DND-41 (cell line): ENCODE results near the gene CKB.

Experiments
- ATAC-seq: fragments of 200-7000 bp; cut with Tn5 transposase; 3 replicates; pipeline ENCODE4 v1.9.1; 2021; ENCODE audit warnings: low read depth; ENCODE audit not compliant: insufficient read depth
- DNase-seq: peaks from one replicate; pipeline ENCODE4 v3.0.0-alpha.2; 2020
- H2AFZ ChIP-seq: 2 replicates; pipeline ENCODE4 v1.6.0; 2012; ENCODE audit warnings: low read depth, low read length
- H3K27ac ChIP-seq: 2 replicates; pipeline ENCODE4 v1.5.1; 2012; ENCODE audit warnings: low read length, inconsistent platforms
- H3K27me3 ChIP-seq: fragments of 200-600 bp; sonication (generic); 2 replicates; pipeline ENCODE4 v1.6.0; 2012; ENCODE audit warnings: low read length, mild to moderate bottlenecking, inconsistent platforms; ENCODE audit not compliant: insufficient read depth, poor library complexity
- H3K36me3 ChIP-seq: 2 replicates; pipeline ENCODE4 v1.5.1; 2012; ENCODE audit warnings: low read length, inconsistent platforms; ENCODE audit not compliant: insufficient read depth
- H3K4me1 ChIP-seq: 2 replicates; pipeline ENCODE4 v1.5.1; 2012; ENCODE audit warnings: mild to moderate bottlenecking, low read length; ENCODE audit not compliant: insufficient read depth
- H3K4me2 ChIP-seq: 2 replicates; pipeline ENCODE4 v1.6.0; 2012; ENCODE audit warnings: mild to moderate bottlenecking, moderate library complexity, low read length, inconsistent platforms; ENCODE audit not compliant: insufficient read depth
- H3K4me3 ChIP-seq, 2 experiments: fragments of 200-600 bp in 1 of 2; shearing (Covaris generic) in 1 of 2; 2 replicates each; pipeline ENCODE4 v1.5.1; 2012 to 2016; ENCODE audit warnings: inconsistent platforms in 2 of 2, low read length in 2 of 2, mild to moderate bottlenecking in 2 of 2, low read depth in 1 of 2, moderate library complexity in 1 of 2
- H3K79me2 ChIP-seq: 2 replicates; pipeline ENCODE4 v1.6.0; 2012; ENCODE audit warnings: low read length, inconsistent platforms; ENCODE audit not compliant: insufficient read depth
- H3K9ac ChIP-seq: 2 replicates; pipeline ENCODE4 v1.6.0; 2012; ENCODE audit warnings: low read depth, mild to moderate bottlenecking, inconsistent platforms, low read length, moderate library complexity
- H3K9me3 ChIP-seq: 2 replicates; pipeline ENCODE4 v1.5.1; 2012; ENCODE audit warnings: low read length, moderate library complexity, mild to moderate bottlenecking, inconsistent platforms; ENCODE audit not compliant: insufficient read depth, severe bottlenecking
- H4K20me1 ChIP-seq: 2 replicates; pipeline ENCODE4 v1.6.0; 2012; ENCODE audit warnings: low read length; ENCODE audit not compliant: insufficient read depth
- CTCF ChIP-seq: IDR thresholded peaks from 2 replicates; pipeline ENCODE4 v1.5.1; 2012; ENCODE audit warnings: borderline replicate concordance, low read length, moderate library complexity, mild to moderate bottlenecking; ENCODE audit not compliant: poor library complexity, severe bottlenecking; ENCODE audit errors: extremely low read depth
- EZH2 ChIP-seq: IDR thresholded peaks from 3 replicates; pipeline ENCODE4 v1.6.1; 2012; ENCODE audit warnings: borderline replicate concordance, low read depth, mild to moderate bottlenecking, moderate library complexity, low read length, inconsistent platforms; ENCODE audit not compliant: severe bottlenecking

The CKB gene

GRCh38 chr14:103499709-103500108 is 22.9 kb downstream of the CKB start:
- Histone ChIP-seq H3K27me3 (no peaks in the 10 kb centered on the region), H3K4me1 (no peaks in the 10 kb centered on the region), H3K36me3 (peaks cover 82% of the 10 kb centered on the region), H3K4me2 (no peak overlapping the region), H3K9ac (no peak overlapping the region), H3K9me3 (no peaks in the 10 kb centered on the region), H3K27ac (no peak overlapping the region), H4K20me1 (peaks cover 4% of the 10 kb centered on the region), H3K4me3 (no peak overlapping the region), H2AFZ (no peak overlapping the region), H3K79me2 (no peaks in the 10 kb centered on the region)
- ATAC-seq (peak; percentile 51), DNase-seq (no peak)
- no peak for TF ChIP-seq EZH2
- no peak for TF ChIP-seq CTCF

- Histone ChIP-seq H3K9me3 (no peaks in the 10 kb centered on the region), H3K9ac (no peak overlapping the region), H2AFZ (no peak overlapping the region), H3K4me3 (no peak overlapping the region), H3K27me3 (no peaks in the 10 kb centered on the region), H4K20me1 (peaks cover 4% of the 10 kb centered on the region), H3K27ac (no peak overlapping the region), H3K36me3 (peaks cover 74% of the 10 kb centered on the region), H3K79me2 (no peaks in the 10 kb centered on the region), H3K4me2 (no peak overlapping the region), H3K4me1 (no peaks in the 10 kb centered on the region)
- DNase-seq (no peak), ATAC-seq (no peak)
- TF ChIP-seq EZH2, result no peak
- TF ChIP-seq CTCF, result no peak
Measured at GRCh38 chr14:103496776-103497175, 25.9 kb downstream of the CKB start.

- no peak for TF ChIP-seq EZH2
- no peak overlapping the region for H3K4me2 ChIP-seq
- no peaks in the 10 kb centered on the region for H3K27me3 ChIP-seq
- no peak for ATAC-seq
- H3K9ac ChIP-seq, result no peak overlapping the region
- no peak for DNase-seq
- H3K4me3 ChIP-seq, result no peak overlapping the region
- no peaks in the 10 kb centered on the region for H3K4me1 ChIP-seq
- H3K36me3 ChIP-seq, result peaks cover 74% of the 10 kb centered on the region
- H3K9me3 ChIP-seq, result no peaks in the 10 kb centered on the region
- H4K20me1 ChIP-seq, result no peaks in the 10 kb centered on the region; the same call in none of the 2 replicates
- H2AFZ ChIP-seq, result no peak overlapping the region
- H3K79me2 ChIP-seq, result no peaks in the 10 kb centered on the region
- no peak overlapping the region for H3K27ac ChIP-seq
Measured at GRCh38 chr14:103495854-103496253, 26.8 kb downstream of the CKB start.

DNA sequence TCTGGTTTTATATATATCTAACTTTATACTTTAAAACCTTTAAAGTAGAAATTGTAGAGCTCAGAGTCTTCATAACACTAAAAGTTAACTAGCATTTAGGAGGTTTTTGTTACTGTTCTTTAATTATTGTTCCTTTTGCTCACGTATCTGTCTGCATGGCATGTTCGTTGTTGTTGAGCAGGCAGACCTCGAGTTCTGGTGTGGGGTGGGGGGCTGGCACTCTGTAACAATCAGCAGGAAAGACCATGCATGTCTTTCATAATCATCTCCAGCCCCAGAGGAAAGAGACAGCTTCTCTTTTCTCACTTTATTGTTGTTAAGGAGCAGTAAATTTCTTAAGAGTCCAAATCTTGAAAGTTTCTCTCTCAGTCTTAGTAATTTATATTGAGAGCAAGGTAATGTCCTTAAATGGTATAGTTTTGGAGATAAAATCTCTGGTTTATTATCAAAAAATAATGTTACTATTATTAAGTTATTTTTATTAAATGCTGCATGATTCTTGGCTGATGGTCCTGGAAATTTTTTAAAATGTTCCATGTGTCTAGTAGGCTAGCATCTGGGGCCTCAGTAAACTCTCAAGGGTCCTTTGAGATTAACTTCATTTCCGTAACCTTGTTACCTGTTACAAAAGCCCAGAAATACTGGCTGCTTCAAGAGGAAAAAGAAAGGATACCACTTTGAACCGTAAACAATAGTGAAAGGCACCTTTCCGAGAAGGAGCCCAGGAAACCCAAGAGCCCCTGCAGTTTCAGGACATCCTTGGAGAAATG is 30.3 kb downstream of the CKB start:
- 0 out of 2 replicates have a peak, but pooled peaks cover 3% of the 10 kb centered on the region for H4K20me1 ChIP-seq
- peaks cover 74% of the 10 kb centered on the region for H3K36me3 ChIP-seq

More for the DNA sequence above, 30.3 kb downstream of the CKB start:
- no peak overlapping the region for H3K9ac ChIP-seq
- H3K79me2 ChIP-seq, result no peaks in the 10 kb centered on the region
- no peak for ATAC-seq
- no peak overlapping the region for H3K4me3 ChIP-seq
- no peaks in the 10 kb centered on the region for H3K27me3 ChIP-seq
- no peaks in the 10 kb centered on the region for H3K9me3 ChIP-seq
- TF ChIP-seq EZH2 (no peak), CTCF (no peak)
- no peak for DNase-seq
- no peaks in the 10 kb centered on the region for H3K4me1 ChIP-seq
- H3K27ac ChIP-seq, result no peak overlapping the region
- H3K4me2 ChIP-seq, result no peak overlapping the region
- H2AFZ ChIP-seq, result no peak overlapping the region
